Adipose tissue (tissue), 3 donors: ENCODE measurements around the gene NTF4. TPM values are rescaled to one million over a fixed set of nuclear protein-coding genes. Genes with fewer than 3 reads are reported as not detected.

ENCODE experiments used
- H3K27ac ChIP-seq: one replicate; pipeline ENCODE4 v1.5.1; 2013; ENCODE audit warnings: low read depth, low read length
- WGBS, 3 donors: extraction: QIAGEN DNeasy Blood & Tissue Kit; methylation state at CpG; one replicate each; pipeline ENCODE4 v1.1.7; 2013; 5-methylcytosine and 5-hydroxymethylcytosine counted together
- polyA plus RNA-seq, 3 donors: library from polyadenylated mRNA; stranded (reverse); fragments of 200-250 nt; gene quantifications; one replicate each; pipeline ENCODE4 v1.2.3, GENCODE V29; 2013
- donor health status: healthy with polysubstance abuse.
- donor health status: Bipolar disorder and iron deficiency.
- donor health status: healthy.

Gene NTF4, protein sequence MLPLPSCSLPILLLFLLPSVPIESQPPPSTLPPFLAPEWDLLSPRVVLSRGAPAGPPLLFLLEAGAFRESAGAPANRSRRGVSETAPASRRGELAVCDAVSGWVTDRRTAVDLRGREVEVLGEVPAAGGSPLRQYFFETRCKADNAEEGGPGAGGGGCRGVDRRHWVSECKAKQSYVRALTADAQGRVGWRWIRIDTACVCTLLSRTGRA
- polyA plus RNA-seq: under 1 TPM in 1 of 3 donors, not detected in 2; 0.09 TPM

DNA sequence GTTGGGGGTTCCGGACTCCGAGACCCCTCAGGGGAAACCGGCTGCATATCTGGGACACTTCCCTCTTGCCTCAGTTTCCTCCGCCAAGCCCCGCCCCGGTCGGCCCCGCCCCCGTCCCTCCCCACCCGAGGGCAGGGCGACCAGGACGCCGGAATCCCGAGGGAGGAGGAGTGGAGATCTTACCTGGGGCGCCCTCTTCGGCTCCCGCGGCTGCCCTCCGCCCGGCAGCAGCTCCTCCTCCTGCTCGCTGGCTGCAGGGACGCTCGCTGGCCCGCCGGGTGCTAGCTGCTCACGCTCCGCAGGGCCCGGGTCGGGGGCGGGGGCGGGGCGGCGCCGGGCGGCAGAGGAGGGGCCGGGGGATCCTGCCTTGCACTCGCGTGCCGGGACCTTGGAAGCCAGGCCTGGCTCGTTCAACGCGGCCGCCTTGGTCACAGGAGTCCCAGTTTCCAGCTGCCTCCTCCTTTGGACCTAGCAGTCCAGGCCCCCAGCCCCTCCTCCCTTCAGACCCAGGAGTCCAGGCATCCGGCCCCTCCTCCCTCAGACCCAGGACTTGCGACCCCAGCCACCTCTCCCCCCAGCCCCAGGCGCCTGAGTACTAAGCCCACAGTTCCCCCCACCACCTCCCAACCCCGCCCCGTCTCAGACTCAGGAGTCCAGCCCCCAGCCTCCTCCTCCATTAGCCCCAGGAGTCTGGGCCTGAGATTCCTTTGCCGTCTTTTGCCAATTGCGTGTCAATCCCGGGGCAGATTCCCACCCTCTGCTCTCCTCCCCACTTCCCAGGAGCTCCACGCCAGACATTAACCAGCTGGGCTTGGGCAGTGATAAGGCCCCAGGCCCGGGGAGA is at the start of gene NTF4:
Gene NTF4 (minus strand): TSS at position 51 of the 844 bp plus-strand sequence. CDS start 2,821 bp downstream, outside the sequence.
- no peak within 1 kb of the TSS for H3K27ac ChIP-seq
- WGBS, 3 donors: 3 to 7% (median 4%) methylated on average over 31 to 52 of the region's 53 CpGs

GRCh38 chr19:49113762-49114629 is 49.4 kb upstream of the NTF4 start, which contains the start of gene LIN7B:
LIN7B (plus strand) TSS chr19:49114370; CDS start chr19:49114405, 35 bp downstream.
- whole genome bisulfite sequencing, 3 donors: 1% methylated on average over 28 to 66 of the region's 66 CpGs
- H3K27ac ChIP-seq: no peak within 1 kb of the TSS

DNA sequence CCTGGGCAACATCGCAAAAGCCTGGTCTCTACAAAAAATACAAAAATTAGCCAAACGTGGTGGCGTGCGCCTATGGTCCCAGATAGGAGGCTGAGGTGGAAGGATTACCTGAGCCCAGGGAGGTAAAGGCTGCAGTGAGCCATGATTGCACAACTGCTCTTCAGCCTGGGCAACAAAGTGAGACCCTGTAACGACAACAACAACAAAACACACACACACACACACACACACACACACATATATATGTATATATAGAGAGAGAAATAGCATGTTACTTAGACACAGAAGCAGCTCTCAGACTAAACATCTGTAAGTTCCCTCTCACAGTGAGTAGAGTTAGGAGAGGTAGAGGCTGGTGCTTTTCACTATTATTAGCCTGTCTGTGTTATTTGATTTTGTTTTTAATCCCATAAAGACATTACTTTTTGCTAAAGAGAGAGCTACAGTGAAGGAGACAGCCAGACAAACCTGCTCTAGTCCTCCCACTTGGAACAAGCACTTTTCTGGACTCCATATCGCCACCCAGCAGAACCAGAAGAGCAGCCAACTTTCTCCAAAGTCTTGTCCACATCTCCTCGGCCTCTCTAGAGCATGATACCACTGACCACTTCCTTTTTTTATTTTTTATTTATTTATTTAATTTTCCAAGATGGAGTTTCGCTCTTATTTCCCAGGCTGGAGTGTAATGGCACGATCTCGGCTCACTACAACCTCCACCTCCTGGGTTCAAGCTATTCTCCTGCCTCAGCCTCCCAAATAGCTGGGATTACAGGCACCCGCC is 46.8 kb upstream of the NTF4 start:
- WGBS, 3 donors: 80 to 83% (median 81%) methylated on average over 11 of the region's 11 CpGs
- H3K27ac ChIP-seq: no peak overlapping the region

- 43 to 50% (median 45%) methylated on average over 3 of the region's 3 CpGs for WGBS, 3 donors
- no peak overlapping the region for H3K27ac ChIP-seq
Measured at GRCh38 chr19:49110567-49110966, 45.9 kb upstream of the NTF4 start.

DNA sequence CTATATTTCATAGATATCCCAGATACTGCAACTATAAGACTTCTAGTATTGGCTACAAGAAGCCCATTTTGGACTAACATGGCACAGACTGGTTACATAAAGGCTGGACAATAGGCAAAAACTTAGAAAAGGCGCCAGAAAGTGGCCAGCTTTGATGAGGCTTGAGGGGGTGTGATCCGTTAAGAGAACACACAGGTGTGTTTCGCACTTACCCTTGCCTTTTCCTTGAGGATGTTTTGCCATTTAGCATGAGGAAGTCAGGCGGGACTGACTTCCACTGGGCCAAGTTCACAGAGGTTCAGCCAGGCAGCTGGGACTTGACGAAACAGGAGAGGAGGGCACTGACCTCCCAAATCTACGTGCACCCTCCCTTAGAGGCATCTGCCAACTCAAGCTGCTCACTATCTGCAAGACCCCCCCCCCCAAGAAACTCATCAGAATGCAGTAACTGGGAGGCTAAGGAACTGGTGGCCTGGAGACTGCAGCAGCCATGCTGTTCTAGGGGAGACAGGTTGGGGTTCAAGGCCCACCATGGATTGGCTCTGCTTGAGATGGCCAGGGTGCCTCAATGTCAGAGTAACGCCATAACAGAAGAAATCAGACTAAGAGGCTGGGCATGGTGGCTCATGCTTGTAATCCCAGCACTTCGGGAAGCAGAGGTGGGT is 45.1 kb upstream of the NTF4 start:
- 72 to 89% (median 80%) methylated on average over 8 of the region's 8 CpGs for WGBS, 3 donors
- no peak overlapping the region for H3K27ac ChIP-seq

DNA sequence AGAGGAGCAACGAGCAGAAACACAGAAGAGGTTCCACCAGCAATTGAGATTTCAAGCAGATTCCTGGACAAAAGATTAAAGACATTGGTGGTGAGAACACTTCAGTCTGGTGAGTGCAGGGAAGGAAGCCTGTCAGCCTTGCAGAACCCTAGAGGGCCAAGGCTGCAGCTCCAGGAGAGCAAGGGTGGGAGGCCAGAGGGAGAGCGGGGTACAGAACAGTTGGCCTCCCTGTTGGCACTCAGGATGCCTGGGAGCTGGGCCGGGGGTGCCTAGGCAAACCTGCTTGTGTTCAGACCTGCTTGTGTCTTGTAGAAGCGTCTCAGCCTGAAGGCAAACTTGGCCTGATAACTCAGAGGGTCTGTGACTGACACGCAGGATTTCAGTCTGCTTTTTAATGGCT is 44.4 kb upstream of the NTF4 start:
- WGBS, 3 donors: 80 to 82% (median 82%) methylated on average over 5 of the region's 5 CpGs
- no peak overlapping the region for H3K27ac ChIP-seq

- WGBS, 3 donors: 95% methylated on average over 93 of the region's 93 CpGs
- H3K27ac ChIP-seq: no peak overlapping the region
Measured at GRCh38 chr19:49107625-49108459, 43.2 kb upstream of the NTF4 start.

- 57 to 66% (median 60%) methylated on average over 12 of the region's 12 CpGs for WGBS, 3 donors
Measured at GRCh38 chr19:49106648-49107135, 42.1 kb upstream of the NTF4 start.

DNA sequence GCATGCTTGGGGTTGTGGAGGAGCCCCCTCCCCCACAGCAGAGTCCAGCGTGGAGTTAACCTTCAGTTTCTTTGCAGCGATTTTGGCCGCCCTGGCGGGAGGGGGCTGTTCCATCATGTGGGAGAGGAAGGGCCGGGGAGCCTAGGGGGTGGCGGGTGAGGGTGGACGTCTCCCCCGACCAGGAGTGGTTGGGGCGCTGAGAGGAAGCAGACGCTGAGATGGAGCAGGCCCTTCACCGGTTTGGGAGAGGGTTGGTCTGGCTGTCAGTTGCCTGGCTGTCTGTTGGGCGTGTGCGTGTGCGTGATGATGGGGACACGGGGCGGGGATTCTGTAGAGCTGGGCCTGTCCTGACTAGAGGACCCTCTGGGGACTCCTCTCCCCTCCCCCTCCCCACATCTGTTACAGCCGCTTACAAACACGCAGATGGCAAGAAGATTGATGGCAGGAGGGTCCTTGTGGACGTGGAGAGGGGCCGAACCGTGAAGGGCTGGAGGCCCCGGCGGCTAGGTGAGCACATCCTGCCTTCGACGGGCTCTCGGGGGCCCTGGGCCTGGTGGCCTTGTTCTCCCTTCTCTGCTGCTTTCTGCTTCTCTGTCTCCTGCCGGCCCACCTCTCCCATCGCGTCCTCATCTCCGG is 39.7 kb upstream of the NTF4 start:
- H3K27ac ChIP-seq: no peak overlapping the region
- 80 to 83% (median 83%) methylated on average over 29 to 30 of the region's 30 CpGs for WGBS, 3 donors

More at GRCh38 chr19:49106648-49107135, 42.1 kb upstream of the NTF4 start:
- H3K27ac ChIP-seq: no peak overlapping the region

DNA sequence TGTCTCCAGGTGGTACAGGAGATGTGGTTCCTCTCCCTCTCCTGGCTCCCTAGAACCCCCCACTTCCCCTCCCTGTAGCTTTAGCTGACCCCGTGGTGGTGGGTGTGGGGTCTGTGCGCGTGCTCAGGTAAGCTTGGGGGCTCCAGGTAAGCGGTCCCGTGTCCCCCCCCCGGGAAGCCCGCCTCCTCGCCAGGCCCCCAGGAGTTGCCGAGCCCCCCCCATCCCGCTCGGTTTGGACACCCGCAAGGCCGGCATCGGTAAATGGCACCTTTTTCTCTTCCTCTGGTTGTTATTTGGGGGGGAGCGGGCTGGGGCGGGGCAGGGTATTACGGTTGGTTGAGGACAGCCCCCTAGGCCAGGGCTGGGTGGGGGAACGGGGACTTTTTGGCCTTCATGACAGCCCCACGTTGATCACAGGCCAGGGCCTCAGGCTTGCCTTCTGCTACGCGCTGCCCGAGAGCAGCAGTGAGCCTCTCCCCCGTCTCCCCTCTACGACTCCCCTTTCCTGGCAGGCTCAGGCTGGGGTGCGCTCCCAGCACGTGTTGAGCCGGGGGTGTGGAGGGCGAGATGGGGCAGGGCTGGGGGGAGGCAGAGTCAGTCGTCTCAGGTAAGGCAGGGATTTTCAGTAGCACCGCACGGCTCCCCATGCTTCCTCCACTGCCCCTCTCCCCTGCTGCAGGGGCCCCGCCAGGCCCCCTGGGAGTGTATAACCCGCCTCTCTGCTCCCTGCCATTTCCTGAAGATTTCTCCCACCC is 38.9 kb upstream of the NTF4 start:
- no peak overlapping the region for H3K27ac ChIP-seq
- 86 to 87% (median 86%) methylated on average over 31 to 33 of the region's 33 CpGs for WGBS, 3 donors

DNA sequence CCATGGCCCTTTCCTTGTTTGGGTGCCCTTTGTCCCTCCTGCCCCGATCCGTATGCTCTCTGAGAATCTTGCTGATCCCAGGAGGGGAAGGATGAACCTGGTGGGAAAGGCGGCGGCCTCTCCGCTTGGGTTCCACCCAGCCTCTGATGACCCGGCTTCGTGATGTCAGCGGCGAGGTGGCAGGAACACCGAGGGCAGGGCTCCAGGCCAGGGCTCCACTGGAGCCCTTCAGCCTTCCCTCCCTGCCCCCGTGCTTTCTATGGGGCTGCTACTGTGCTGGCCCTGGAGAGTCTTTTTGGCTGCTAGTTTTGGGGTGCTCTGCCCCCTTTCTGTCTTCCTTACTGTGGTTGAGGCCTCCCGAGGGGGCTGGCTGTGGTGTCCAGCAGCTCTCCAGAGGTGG is 37.7 kb upstream of the NTF4 start:
- 88 to 94% (median 88%) methylated on average over 12 of the region's 12 CpGs for WGBS, 3 donors
- H3K27ac ChIP-seq: no peak overlapping the region

DNA sequence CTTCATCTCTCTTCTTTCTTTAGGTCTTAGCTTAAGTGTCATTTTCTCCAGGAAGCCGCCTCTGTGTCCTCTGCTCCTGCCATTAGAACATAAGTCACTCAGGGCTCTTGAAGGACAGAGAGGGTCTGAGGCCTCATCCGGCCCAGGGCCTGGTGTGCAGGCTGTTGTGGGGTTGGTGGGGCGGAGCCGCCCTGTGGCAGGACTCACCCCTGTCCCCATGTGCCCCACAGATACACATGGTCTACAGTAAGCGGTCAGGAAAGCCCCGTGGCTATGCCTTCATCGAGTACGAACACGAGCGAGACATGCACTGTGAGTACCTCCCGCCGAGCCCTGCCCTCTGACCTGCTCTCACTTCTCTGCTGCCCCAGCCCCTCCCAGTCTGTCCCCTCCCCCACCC is 36.5 kb upstream of the NTF4 start:
- no peak overlapping the region for H3K27ac ChIP-seq
- WGBS, 3 donors: 83 to 90% (median 89%) methylated on average over 11 to 12 of the region's 12 CpGs

DNA sequence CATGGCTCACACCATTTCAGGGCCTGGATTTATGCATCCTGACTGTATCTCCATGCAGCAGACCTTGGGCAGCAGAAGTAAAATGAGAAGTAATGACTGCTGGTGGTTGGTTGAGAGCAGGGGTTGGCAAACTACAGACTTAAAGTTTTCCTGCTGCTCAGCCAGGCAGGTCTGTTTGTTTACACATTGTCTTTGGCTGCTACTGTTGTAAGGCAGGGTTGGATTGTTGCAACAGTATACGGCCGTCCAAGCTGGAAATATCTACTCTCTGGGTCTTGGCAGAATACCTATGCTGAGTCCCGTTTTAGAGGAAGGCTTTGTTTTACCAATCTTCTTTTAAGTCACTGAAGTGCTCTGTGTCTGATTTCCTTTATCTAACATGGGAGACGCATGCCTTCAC is 34.2 kb upstream of the NTF4 start:
- WGBS, 3 donors: 52 to 79% (median 72%) methylated on average over 4 of the region's 4 CpGs
- no peak overlapping the region for H3K27ac ChIP-seq

GRCh38 chr19:49097453-49098288 is 33.1 kb upstream of the NTF4 start:
- H3K27ac ChIP-seq: no peak overlapping the region
- 35 to 65% (median 55%) methylated on average over 8 of the region's 8 CpGs for WGBS, 3 donors
